ENCODE measurements around the gene PSMC1.
A peak's percentile ranks its signal among the peaks of the same experiment; 100 is the strongest.

The PSMC1 gene

GRCh38 chr14:90301668-90302090 is 45.3 kb downstream of the PSMC1 start:
- no peak overlapping the region for H3K4me3 ChIP-seq (ENCODE audit: low read depth, low read length)
- TF ChIP-seq, protein P1, sequence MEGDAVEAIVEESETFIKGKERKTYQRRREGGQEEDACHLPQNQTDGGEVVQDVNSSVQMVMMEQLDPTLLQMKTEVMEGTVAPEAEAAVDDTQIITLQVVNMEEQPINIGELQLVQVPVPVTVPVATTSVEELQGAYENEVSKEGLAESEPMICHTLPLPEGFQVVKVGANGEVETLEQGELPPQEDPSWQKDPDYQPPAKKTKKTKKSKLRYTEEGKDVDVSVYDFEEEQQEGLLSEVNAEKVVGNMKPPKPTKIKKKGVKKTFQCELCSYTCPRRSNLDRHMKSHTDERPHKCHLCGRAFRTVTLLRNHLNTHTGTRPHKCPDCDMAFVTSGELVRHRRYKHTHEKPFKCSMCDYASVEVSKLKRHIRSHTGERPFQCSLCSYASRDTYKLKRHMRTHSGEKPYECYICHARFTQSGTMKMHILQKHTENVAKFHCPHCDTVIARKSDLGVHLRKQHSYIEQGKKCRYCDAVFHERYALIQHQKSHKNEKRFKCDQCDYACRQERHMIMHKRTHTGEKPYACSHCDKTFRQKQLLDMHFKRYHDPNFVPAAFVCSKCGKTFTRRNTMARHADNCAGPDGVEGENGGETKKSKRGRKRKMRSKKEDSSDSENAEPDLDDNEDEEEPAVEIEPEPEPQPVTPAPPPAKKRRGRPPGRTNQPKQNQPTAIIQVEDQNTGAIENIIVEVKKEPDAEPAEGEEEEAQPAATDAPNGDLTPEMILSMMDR (IDR thresholded peaks at IDR 0.05; ENCODE audit: insufficient read depth, low read length, missing control alignments): peak; percentile 45
- peak; percentile 38 for DNase-seq (ENCODE audit: low read depth, low spot score)
- ChIA-PET POLR2A (interaction anchor here (0.9 to 1.2 kb wide), 3 partner anchors 96 to 457 kb away, joined by 3 to 8 read pairs (median 4); partner anchors contain the start of gene CALM1), CTCF (interaction anchor here (0.7 to 5.9 kb wide), 32 partner anchors 8 to 872 kb away, joined by 3 to 74 read pairs (median 5); partner anchors contain the start of gene TTC7B)

DNA sequence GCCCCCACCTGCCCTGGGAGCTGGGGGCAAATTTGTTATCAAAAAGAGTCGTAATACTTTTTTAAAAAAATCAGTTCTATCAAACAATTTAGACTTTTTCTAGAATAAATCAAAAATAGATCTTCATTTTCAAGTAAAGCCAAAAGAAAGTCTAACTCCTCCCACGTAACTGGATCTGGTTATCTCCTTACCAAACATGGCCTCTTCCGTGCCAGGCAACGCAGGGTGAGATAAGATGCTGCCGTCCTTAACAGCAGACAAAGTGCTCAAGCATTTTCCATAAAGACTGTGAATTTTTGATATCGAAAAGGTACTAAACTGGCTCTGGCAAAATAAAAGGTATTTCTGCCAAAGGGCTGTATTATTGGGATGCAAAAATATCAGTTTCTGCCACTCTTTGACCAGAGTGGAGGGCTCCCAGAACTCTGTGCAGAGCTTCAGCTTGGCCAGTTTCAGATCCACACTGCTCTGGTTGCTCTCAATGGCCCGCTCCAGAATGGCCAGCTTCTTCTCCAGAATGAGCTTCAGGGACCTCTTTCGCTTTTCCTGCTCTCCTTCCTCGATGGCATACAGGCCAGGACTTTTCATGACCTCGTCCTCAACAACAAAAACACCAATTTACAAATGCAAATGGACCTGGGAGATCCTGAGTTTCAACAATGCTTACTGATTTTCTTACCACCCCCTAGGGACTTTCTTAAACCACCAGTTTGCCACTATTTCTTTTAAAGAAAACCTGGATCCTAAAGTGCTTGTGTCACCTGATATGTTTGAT is 46.4 kb downstream of the PSMC1 start:
- TF ChIP-seq, protein P1 (IDR thresholded peaks at IDR 0.05; ENCODE audit: insufficient read depth, low read length, missing control alignments): no peak
- no peak for DNase-seq (ENCODE audit: low read depth, low spot score)
- H3K4me3 ChIP-seq (ENCODE audit: low read depth, low read length): no peak overlapping the region
- CTCF ChIA-PET: interaction anchor here (1.0 to 4.1 kb wide), 9 partner anchors 13 to 599 kb away, joined by 3 to 74 read pairs (median 7); partner anchors contain the start of gene TTC7B
- POLR2A ChIA-PET: interaction anchor here (1.2 kb wide), 1 partner anchor 94 kb away, joined by 8 read pairs; the partner anchor contains the start of gene CALM1

GRCh38 chr14:90303473-90303872 is 47.1 kb downstream of the PSMC1 start:
- H3K4me3 ChIP-seq (ENCODE audit: low read depth, low read length): no peak overlapping the region
- no peak for DNase-seq (ENCODE audit: low read depth, low spot score)
- POLR2A ChIA-PET: no interaction called here
- CTCF ChIA-PET: interaction anchor here (1.0 to 4.1 kb wide), 5 partner anchors 14 to 598 kb away, joined by 3 to 74 read pairs (median 8); no protein-coding TSS in a partner anchor
- TF ChIP-seq, protein P1 (IDR thresholded peaks at IDR 0.05; ENCODE audit: insufficient read depth, low read length, missing control alignments): no peak

DNA sequence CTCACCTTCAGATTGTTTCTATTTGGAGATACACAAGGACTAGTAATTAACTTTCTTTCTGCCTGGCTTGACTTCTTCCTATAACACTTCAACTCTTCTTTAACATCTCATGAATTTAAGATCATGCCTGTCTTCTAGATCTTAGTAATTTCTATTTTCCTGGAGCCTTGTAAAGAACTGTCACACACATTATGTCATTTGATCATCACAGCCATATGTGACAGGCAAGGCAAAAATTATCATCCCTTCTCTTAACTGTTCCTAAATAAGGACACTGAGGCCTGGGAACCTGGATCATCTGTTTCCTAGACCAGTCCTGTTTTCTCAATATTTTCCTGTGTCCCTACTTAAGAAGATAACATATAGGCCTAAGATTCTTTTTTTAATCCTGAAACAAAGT is 48.1 kb downstream of the PSMC1 start:
- DNase-seq (ENCODE audit: low read depth, low spot score): no peak
- ChIA-PET POLR2A (no interaction called here), CTCF (interaction anchor here (1.1 kb wide), 1 partner anchor 456 kb away, joined by 4 read pairs; no protein-coding TSS in a partner anchor)
- TF ChIP-seq, protein P1 (IDR thresholded peaks at IDR 0.05; ENCODE audit: insufficient read depth, low read length, missing control alignments): no peak
- H3K4me3 ChIP-seq (ENCODE audit: low read depth, low read length): no peak overlapping the region

DNA sequence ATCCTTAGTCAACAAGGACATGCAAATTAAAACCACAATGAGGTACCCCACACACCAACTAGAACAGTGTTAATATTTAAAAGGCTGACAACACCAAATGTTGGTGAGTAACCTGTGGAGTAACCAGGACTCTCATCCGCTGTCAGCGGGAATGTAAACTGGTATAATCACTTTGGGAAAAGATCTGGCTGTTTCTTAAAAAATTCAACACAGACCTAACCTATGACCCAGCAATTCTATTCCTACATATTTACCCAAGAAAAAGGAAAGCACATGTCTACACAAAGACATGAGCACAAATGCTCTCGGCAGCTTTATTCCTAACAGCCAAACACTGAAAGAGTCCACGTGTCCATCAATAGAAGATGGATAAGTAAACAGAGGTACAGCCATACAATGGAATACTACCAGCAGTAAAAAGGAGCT is 48.8 kb downstream of the PSMC1 start:
- TF ChIP-seq, protein P1 (IDR thresholded peaks at IDR 0.05; ENCODE audit: insufficient read depth, low read length, missing control alignments): no peak
- POLR2A ChIA-PET: no interaction called here
- CTCF ChIA-PET: interaction anchor here (1.1 to 2.4 kb wide), 4 partner anchors 12 to 455 kb away, joined by 3 to 10 read pairs (median 4); no protein-coding TSS in a partner anchor
- DNase-seq (ENCODE audit: low read depth, low spot score): no peak
- no peak overlapping the region for H3K4me3 ChIP-seq (ENCODE audit: low read depth, low read length)

GRCh38 chr14:90308561-90308960 is 52.2 kb downstream of the PSMC1 start:
- H3K4me3 ChIP-seq (ENCODE audit: low read depth, low read length): no peak overlapping the region
- ChIA-PET CTCF (interaction anchor here (1.4 to 1.8 kb wide), 2 partner anchors 10 to 450 kb away, joined by 3 to 4 read pairs; no protein-coding TSS in a partner anchor), POLR2A (no interaction called here)
- TF ChIP-seq, protein P1 (IDR thresholded peaks at IDR 0.05; ENCODE audit: insufficient read depth, low read length, missing control alignments): no peak
- DNase-seq (ENCODE audit: low read depth, low spot score): no peak

Data from AG04449 (cell line).